HUES64 (cell line): ENCODE measurements around the gene INF2.

ENCODE experiments used
- H3K27ac ChIP-seq: 2 replicates; pipeline ENCODE4 v1.7.0; 2013; ENCODE audit warnings: low read depth, low read length, inconsistent platforms
- H3K27me3 ChIP-seq: 2 replicates; pipeline ENCODE4 v1.6.1; 2013; ENCODE audit warnings: mild to moderate bottlenecking, low read length; ENCODE audit not compliant: insufficient read depth
- H3K36me3 ChIP-seq: 2 replicates; pipeline ENCODE4 v1.6.1; 2013; ENCODE audit warnings: mild to moderate bottlenecking, low read length; ENCODE audit not compliant: insufficient read depth
- H3K4me1 ChIP-seq: 2 replicates; pipeline ENCODE4 v1.6.1; 2013; ENCODE audit warnings: mild to moderate bottlenecking, low read length, moderate library complexity; ENCODE audit not compliant: insufficient read depth
- H3K4me3 ChIP-seq: 2 replicates; pipeline ENCODE4 v1.5.1; 2013; ENCODE audit warnings: mild to moderate bottlenecking, low read length, moderate library complexity
- H3K9ac ChIP-seq: 2 replicates; pipeline ENCODE4 v1.6.1; 2013; ENCODE audit warnings: mild to moderate bottlenecking, low read depth, low read length
- H3K9me3 ChIP-seq: 2 replicates; pipeline ENCODE4 v1.6.1; 2013; ENCODE audit warnings: low read depth, low read length; ENCODE audit not compliant: insufficient read depth
- WGBS: fragments of 150-250, 120-280 bp; methylation state at CpG from one replicate; pipeline ENCODE4 v1.1.7; 2013; ENCODE audit warnings: missing lambda C conversion rate; 5-methylcytosine and 5-hydroxymethylcytosine counted together

INF2 gene

GRCh38 chr14:104692261-104692938, 3.0 kb downstream of the INF2 start:
- H3K9ac ChIP-seq, result no peak overlapping the region; the same call in 1 of the 2 replicates
- no peak overlapping the region for H3K27ac ChIP-seq
- peaks cover 11% of the 10 kb centered on the region; the same call in 1 of the 2 replicates for H3K36me3 ChIP-seq
- peaks cover 26% of the 10 kb centered on the region for H3K4me1 ChIP-seq
- H3K9me3 ChIP-seq, result no peaks in the 10 kb centered on the region
- no peaks in the 10 kb centered on the region for H3K27me3 ChIP-seq
- no peak overlapping the region for H3K4me3 ChIP-seq
- 89% methylated on average over 15 of the region's 15 CpGs for WGBS

DNA sequence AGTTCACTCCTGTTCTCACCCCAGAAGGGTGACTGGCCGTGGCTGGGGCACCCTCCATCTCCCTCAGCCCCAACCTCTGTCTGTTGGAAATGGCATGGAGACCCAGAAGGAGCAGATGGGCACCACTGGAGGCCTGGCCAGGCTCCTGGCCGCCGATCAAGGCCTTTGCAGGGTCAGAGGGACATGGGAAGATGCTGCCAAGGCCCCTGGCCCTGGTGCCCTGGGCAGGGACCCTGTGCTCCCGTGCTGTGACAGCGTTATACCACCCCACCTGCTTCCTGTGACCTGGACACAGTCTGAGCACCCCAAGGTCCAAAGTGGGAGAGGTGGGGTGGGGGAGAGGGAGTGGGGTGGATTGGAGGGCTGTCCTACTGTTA, 3.5 kb downstream of the INF2 start:
- WGBS, result 91% methylated on average over 5 of the region's 5 CpGs
- no peaks in the 10 kb centered on the region for H3K27me3 ChIP-seq
- H3K4me3 ChIP-seq, result no peak overlapping the region
- H3K36me3 ChIP-seq, result peaks cover 11% of the 10 kb centered on the region; the same call in 1 of the 2 replicates
- H3K9me3 ChIP-seq, result no peaks in the 10 kb centered on the region
- H3K4me1 ChIP-seq, result peaks cover 22% of the 10 kb centered on the region
- H3K9ac ChIP-seq, result no peak overlapping the region; the same call in 1 of the 2 replicates
- no peak overlapping the region for H3K27ac ChIP-seq

- Histone ChIP-seq H3K4me1 (peaks cover 15% of the 10 kb centered on the region), H3K27ac (no peak overlapping the region)
These were observed 4.3 kb downstream of the INF2 start for GRCh38 chr14:104693482-104694431.

DNA sequence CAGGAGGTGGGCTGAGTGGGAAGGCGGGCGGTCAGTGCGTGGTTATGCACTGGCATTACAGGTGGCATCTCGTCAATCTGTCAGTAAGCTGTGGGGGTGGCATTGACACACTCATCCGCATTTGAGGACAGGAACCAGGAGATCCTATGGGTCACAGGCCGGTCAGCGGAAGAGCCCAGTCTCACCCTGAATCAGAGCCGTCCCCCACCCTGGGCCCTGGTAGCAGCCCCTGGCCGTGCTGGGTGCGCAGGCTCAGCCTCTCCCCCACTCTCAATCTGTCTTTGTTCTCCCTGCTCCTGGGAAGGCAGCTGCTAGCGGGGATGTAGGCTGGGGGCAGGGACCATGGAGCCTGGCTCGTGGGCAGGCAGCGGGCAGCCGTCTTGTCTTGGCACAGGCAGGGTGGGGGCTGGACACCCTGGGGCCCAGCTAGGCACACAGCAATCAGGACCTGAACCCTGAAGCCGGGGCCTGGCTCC, 5.1 kb downstream of the INF2 start:
- H3K9ac ChIP-seq, result peak overlapping the region; percentile 47
- H3K4me3 ChIP-seq, result no peak overlapping the region
- peak overlapping the region; percentile 52; the same call in 1 of the 2 replicates for H3K27ac ChIP-seq
- WGBS, result 82% methylated on average over 15 of the region's 15 CpGs
- no peaks in the 10 kb centered on the region for H3K9me3 ChIP-seq
- H3K27me3 ChIP-seq, result no peaks in the 10 kb centered on the region
- peaks cover 14% of the 10 kb centered on the region for H3K4me1 ChIP-seq
- H3K36me3 ChIP-seq, result peaks cover 11% of the 10 kb centered on the region; the same call in 1 of the 2 replicates

More at GRCh38 chr14:104693482-104694431, 4.3 kb downstream of the INF2 start:
- Histone ChIP-seq H3K36me3 (peaks cover 11% of the 10 kb centered on the region; the same call in 1 of the 2 replicates), H3K4me3 (no peak overlapping the region), H3K9me3 (no peaks in the 10 kb centered on the region), H3K27me3 (no peaks in the 10 kb centered on the region), H3K9ac (no peak overlapping the region)
- WGBS, result 90% methylated on average over 26 of the region's 26 CpGs

GRCh38 chr14:104694991-104695659, 5.7 kb downstream of the INF2 start:
- no peak overlapping the region for H3K4me3 ChIP-seq
- H3K9me3 ChIP-seq, result no peaks in the 10 kb centered on the region
- H3K9ac ChIP-seq, result peak overlapping the region; percentile 47
- H3K36me3 ChIP-seq, result peaks cover 11% of the 10 kb centered on the region; the same call in 1 of the 2 replicates
- WGBS, result 67% methylated on average over 19 of the region's 19 CpGs
- no peaks in the 10 kb centered on the region for H3K27me3 ChIP-seq
- peaks cover 14% of the 10 kb centered on the region for H3K4me1 ChIP-seq
- H3K27ac ChIP-seq, result peak overlapping the region; percentile 49

GRCh38 chr14:104695660-104696000, 6.2 kb downstream of the INF2 start:
- Histone ChIP-seq H3K9me3 (no peaks in the 10 kb centered on the region), H3K9ac (no peak overlapping the region), H3K36me3 (peaks cover 11% of the 10 kb centered on the region; the same call in 1 of the 2 replicates), H3K27me3 (no peaks in the 10 kb centered on the region), H3K4me1 (peaks cover 14% of the 10 kb centered on the region), H3K4me3 (no peak overlapping the region), H3K27ac (no peak overlapping the region)
- 73% methylated on average over 6 of the region's 6 CpGs for WGBS

GRCh38 chr14:104696671-104697316, 7.4 kb downstream of the INF2 start:
- H3K27ac ChIP-seq, result no peak overlapping the region
- no peaks in the 10 kb centered on the region for H3K27me3 ChIP-seq
- WGBS, result 94% methylated on average over 14 of the region's 14 CpGs
- peaks cover 12% of the 10 kb centered on the region; the same call in 1 of the 2 replicates for H3K36me3 ChIP-seq
- H3K9ac ChIP-seq, result no peak overlapping the region
- H3K4me1 ChIP-seq, result peaks cover 12% of the 10 kb centered on the region
- H3K4me3 ChIP-seq, result no peak overlapping the region
- no peaks in the 10 kb centered on the region for H3K9me3 ChIP-seq

- peaks cover 15% of the 10 kb centered on the region; the same call in 1 of the 2 replicates for H3K36me3 ChIP-seq
- H3K9ac ChIP-seq, result no peak overlapping the region
- H3K4me1 ChIP-seq, result peaks cover 12% of the 10 kb centered on the region
- no peaks in the 10 kb centered on the region for H3K27me3 ChIP-seq
- H3K27ac ChIP-seq, result no peak overlapping the region
- no peak overlapping the region for H3K4me3 ChIP-seq
- no peaks in the 10 kb centered on the region for H3K9me3 ChIP-seq
- WGBS, result 91% methylated on average over 10 of the region's 10 CpGs
These were observed 7.9 kb downstream of the INF2 start for GRCh38 chr14:104697317-104697703.

- H3K27ac ChIP-seq, result no peak overlapping the region
- H3K27me3 ChIP-seq, result no peaks in the 10 kb centered on the region
- no peak overlapping the region for H3K4me3 ChIP-seq
- H3K4me1 ChIP-seq, result peaks cover 12% of the 10 kb centered on the region
- H3K36me3 ChIP-seq, result peaks cover 19% of the 10 kb centered on the region
- no peak overlapping the region for H3K9ac ChIP-seq
- H3K9me3 ChIP-seq, result no peaks in the 10 kb centered on the region
- WGBS, result 81% methylated on average over 19 of the region's 19 CpGs
These were observed 8.6 kb downstream of the INF2 start for GRCh38 chr14:104697892-104698583.
